ENCODE results near the gene LSS.

DNA sequence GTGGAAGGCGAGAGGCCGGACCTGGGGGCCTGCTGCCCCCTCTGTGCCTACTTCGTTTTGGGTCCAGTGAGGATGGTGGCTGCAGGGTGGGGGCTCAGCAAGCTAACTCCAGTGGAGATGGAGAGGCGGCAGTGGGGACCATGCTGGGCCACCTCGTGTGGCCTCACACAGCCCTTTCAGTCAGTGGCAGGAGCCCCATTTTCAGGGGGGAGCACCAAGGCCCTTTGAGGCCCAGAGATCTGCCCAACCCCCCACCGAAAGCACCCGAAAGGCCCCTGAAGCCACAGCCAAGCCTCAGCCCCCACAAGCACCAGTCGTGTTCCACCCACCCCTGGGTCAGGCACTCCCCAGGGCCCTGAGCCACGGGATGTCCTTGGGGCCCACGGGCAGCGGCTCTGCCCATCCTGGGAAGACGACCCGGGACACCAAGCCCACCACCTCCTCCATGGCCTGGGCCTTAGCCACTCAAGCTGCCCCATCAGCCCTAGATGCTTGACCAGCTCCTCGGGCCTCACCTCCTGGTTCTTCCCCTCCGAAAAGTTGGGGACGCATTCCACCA lies 73.5 kb downstream of the LSS start:
- TF ChIP-seq EZH2phosphoT487 (IDR thresholded peaks at IDR 0.05) (no peak), EZH2 (IDR thresholded peaks at IDR 0.05) (no peak)
- TF ChIP-seq, protein P1, sequence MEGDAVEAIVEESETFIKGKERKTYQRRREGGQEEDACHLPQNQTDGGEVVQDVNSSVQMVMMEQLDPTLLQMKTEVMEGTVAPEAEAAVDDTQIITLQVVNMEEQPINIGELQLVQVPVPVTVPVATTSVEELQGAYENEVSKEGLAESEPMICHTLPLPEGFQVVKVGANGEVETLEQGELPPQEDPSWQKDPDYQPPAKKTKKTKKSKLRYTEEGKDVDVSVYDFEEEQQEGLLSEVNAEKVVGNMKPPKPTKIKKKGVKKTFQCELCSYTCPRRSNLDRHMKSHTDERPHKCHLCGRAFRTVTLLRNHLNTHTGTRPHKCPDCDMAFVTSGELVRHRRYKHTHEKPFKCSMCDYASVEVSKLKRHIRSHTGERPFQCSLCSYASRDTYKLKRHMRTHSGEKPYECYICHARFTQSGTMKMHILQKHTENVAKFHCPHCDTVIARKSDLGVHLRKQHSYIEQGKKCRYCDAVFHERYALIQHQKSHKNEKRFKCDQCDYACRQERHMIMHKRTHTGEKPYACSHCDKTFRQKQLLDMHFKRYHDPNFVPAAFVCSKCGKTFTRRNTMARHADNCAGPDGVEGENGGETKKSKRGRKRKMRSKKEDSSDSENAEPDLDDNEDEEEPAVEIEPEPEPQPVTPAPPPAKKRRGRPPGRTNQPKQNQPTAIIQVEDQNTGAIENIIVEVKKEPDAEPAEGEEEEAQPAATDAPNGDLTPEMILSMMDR (IDR thresholded peaks at IDR 0.05) = no peak

Measured in neural progenitor cell (in vitro differentiated cells).